SIG-M5 treated with dmso at 0.1 percent for 504 hours (cell line): ENCODE results near the gene FOXK1.

Experiments
- DNase-seq: peaks from one replicate; lab custom pipeline; 2025; ENCODE audit not compliant: unreplicated experiment; lab: John Stamatoyannopoulos, UW

Gene FOXK1

DNA sequence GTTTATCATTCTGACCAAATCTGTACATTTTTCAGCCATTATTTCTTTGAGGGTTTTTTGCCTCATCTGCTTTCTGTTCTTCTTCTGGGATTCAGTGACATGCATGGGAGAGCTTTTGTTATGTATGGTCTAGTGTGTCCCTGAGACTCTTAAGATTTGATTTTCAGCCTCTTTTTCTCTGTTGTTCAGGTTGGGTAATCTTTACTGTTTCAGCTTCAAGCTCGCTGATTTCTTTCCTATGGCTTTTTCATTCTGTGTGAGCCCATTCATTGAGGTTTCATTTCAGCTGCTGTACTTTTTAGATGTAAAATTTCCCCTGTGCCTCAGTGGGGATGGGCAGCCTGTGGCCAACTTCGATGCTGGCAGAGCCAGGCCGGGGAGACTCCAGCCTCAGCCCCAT lies 38.1 kb downstream of the FOXK1 start:
- DNase-seq: no peak

DNA sequence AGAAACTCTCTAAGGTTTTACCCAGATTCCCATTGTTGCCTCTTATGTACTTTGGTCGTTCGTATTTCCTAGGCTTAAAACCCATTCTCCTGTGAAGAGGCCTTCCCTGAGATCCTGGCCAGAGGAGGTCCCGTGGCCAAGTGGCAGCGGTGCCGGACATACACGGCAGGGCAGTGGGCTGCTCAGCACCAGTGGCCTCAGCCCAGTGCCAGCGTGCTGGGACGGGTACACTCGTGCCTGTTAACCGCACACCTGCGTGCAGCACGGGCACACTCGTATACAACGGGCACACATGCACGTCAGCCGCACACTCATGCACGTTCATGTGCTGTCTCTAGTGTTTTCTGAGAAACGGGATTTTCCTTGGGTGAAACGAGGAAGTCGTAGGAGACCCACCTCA lies 40.2 kb downstream of the FOXK1 start:
- DNase-seq: no peak

DNA sequence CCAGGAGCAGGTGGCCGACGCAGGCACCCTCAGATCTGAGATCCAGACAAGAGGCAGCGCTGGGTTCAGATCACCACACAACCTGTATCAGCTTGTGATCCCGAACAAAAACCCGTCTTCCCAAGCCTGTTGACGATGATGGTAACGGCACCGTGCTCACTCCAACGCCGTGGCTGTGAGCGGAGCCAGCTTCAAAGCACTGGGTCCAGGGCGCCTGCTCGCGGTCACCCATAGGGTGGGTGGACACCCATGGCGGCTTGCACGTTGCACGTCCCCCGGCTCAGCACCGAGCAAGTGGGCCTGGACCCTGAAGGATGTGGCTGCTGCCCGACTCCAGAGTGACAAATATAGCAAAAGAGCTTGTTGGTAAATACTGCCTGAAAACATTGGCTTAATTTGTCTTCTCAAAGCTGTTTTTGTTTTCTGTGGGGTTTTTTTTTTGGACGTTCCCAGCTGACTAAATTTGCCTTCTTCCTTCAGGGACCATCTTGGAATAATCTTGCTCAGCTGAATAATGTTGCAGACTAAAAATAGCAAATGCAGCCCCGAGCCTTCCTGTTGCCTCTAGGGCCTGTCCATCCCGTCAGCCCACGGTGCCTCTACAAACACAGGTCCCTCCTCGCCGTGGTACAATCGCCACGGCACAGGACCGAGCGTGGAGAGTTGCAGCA lies 41.0 kb downstream of the FOXK1 start:
- no peak for DNase-seq

DNA sequence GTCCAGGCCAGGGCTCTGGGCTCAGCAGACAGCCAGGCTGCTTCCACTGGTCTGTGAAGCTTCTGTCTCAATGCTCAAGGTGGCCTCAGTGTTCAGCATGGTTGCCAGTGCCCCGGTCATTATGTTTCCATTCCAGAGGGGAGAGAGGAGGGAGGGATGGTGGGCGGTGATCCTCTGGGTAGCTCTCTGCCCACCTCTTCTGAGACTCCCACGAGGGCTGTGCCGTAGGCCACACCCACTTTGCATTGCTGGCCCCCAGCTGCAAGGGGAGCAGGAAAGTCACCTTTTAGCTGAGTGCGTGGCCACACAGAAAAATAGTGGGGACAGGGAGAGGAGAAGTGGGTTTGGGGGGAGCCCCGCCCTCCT lies 42.5 kb downstream of the FOXK1 start:
- no peak for DNase-seq

DNA sequence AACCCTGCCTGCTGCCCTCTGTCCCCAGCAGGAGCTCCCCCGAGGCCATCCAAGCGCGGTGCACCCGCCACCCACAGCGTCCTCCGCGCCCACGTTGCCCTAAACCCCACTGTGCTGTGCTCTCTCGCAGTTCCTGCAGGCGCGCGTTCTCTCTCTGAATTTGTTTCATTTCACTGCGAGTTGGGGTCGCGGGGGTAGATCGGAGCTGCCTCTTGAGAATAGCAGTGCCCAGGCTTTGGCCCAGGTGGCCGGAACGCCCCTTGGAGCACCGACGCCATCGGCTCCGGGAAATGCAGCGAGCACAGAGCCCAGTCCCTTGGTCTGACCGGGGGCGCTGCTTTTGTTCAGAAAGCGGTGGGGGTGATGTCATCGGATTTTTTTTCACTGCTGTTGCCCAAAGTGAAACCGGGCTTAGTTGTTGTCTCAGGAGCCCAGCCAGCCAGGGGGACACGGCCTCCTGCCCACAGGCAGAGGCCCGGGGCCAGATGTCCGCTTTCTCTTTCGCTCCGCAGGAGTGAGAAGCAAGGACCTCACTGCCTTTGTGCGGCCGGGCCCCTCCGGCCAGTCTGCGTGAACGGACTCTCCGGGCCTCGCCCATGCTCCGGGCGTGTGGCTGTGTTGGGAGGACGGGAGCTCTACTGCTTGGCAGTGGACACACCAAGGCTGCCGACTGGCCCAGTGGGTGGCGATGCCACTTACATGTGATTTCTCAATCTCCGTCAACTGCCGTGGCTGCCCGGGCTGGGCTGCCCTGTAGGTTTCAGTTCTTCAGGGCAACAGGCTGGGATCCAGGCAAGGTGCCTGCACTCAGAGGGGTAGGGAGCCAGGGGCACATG lies 43.1 kb downstream of the FOXK1 start:
- no peak for DNase-seq

DNA sequence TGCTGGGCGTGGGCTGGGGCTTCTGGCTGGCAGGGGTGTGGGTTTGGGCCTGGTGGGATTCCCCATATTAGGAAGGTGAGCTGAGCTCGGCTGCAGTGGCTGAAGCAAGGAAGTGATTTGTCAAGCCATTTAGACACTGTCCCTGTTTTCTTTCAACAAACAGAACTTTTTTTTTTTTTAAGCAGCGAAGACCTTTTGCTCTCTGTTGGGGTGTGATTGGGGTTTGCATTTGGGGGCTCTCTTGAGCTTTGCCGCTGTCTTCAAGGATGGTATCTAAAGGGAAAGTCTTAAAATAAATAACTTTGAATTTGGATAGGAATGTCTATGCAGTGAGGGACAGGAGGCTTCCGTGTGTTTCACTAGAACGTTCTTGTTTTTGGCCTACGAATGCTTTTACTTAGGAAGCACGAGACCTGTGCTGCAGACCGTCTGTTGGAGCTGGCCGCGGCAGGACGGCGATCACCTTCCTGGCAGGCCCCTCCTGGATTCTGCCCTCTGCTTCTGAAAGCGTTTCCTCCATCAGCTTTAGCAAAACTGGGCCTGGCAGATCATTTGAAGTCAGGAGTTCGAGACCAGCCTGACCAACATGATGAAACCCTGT lies 43.9 kb downstream of the FOXK1 start:
- no peak for DNase-seq

DNA sequence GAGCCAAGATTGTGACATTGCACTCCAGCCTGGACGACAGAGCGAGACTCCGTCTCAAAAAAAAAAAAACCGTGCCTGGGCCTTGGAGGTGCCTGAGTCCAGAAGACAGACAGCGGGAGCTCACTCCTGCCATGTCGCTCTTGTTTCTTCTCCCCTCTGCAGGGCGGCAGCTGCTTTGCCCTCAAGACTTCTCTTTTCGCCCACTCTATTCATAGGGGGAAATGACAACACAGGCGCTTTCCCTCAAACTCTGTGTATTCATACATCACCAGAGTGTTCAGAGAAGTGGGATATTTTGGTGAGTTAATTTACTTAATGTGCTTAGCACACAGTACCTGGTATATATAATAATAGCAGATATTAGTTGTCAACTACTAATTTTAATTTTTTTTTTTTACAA lies 44.5 kb downstream of the FOXK1 start:
- DNase-seq: no peak

DNA sequence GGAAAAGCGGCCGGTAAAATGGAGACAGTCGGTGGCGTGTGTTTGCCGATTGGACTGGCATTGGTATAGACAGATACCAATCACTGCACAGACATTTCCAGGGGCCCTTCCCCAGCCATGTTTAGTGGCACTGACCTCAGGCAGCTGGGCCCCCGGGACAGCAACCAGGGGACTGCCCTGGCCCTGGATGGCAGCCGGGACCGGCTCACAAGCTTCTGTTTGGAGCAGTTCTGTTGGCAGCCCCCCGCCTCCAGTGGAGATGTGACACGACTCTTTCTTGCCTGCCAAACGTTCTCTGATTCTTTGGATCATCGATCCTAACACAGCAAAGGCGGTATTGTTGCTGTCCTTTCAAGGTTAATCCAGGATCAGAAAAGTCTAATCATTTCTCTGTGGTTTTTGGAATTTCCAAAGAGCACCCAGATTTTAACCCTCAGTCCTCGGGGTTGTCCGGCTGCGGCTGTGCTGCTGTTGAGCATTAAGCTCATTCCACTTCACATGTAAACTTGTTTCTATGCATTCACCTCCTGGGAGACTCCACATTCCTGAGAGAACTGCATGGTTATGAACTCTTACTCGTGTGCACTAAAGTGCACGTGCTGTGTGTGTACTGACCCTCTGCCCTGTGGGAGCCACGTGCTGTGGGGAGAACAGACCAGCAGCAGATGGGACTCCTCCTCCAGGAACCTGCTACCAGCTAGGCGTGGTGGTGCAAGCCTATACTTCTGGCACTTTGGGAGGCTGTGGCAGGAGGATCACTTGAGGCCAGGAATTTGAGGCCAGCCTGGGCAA lies 46.0 kb downstream of the FOXK1 start:
- no peak for DNase-seq

DNA sequence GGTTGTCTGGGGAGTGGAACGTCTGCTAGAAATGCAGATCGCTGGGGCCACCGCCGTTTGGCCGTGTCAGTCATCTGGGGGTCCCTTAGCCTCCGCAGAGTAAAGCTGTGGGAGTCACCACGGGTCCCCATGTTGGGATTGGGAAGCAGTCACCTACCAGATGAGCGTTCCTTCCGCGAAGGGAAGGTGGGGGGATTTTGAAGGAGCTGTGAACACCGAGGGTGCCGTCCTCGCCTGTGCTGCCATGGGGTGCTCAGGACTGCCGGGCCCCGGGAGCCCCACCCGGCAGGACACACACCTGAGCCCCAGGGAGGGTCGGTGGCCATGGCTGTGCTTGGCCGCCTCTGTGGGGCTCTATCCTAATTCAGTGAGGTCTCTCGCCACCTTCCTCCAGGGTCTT lies 47.2 kb downstream of the FOXK1 start:
- no peak for DNase-seq

DNA sequence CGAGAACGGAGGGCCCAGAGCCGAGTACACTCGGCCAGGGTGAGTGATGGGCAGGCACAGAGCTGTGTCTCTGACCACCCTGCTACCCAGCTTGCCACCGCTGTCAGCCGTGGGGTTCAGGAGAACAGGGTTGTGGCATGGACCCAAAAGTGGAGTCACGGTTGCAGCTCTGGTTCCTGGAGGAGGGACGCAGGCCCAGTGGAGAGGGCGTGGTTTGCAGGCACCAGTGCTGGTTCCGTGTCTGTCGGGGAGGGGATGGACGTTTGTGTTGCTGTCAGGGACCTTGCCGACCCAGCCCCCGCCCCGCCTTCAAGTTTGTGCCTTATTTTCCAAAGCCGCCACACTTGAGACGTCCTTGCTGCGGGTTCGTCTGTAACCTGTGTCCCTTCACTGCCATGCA lies 48.2 kb downstream of the FOXK1 start:
- no peak for DNase-seq

DNA sequence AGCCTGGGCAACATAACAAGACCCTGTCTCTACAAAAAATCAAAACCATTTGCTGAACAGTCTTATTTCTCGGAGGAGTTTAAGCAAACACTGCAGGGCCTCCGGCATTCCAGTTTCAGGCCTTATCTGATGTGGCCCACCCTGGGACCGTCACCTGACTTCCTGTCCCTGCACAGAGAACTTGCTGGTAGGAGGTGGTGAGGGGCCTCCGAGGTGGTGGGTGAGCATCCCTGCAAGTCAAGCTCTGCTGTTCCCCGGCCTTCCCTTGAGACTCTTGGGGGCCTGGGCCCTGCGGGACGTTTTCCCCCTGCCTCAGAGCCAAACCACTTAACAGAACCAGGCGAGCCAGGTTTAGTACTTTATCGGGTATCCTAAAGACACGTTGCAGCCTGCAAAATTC lies 48.9 kb downstream of the FOXK1 start:
- no peak for DNase-seq

DNA sequence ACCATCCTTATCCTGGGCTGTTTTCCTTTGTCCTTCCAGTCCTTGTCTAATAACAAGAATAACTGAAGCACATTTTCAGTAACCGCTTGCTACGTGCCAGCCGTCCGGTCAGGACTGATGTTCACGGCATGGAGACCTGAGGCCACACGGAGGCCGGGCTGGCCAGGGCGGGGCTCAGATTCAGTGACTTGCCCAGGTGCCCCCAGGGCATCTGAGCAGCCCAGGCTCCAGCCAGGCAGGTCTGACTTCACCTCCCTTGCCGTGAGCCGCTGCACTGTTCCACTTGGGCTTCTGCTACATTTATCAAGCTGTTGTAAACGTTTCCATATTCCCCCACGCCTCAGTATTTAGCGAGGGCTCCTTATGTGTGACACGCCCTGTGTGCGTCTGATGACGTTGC lies 49.7 kb downstream of the FOXK1 start:
- DNase-seq: no peak

DNA sequence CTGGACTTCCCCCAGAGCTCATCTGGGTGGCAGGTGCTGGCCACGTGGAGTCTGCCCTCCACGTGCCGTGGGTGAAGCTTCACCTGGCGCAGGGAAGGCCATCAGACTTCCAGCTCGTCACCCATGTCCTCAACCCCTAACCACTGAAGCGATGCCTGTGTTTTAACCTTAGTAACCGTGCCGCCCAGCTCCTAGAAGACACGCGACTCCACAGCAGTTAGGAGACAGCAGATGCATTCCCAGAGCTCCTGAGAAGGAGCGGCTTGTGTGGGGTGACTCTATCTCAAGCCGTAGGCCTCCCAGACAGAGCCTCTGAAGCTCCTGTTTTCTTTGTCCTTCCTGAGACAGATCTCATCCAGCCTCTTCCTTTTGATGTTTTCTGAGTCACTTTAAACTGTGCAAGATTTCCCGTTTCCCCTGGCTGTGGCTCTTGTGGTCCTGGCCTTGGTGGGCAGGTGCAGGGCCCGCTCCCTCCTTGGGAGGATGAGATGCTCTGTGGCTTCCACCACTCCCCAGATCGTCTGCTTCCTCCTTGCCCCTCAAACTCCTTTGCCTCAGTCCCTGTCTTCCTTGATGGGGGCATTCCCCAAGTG lies 51.9 kb downstream of the FOXK1 start:
- no peak for DNase-seq

DNA sequence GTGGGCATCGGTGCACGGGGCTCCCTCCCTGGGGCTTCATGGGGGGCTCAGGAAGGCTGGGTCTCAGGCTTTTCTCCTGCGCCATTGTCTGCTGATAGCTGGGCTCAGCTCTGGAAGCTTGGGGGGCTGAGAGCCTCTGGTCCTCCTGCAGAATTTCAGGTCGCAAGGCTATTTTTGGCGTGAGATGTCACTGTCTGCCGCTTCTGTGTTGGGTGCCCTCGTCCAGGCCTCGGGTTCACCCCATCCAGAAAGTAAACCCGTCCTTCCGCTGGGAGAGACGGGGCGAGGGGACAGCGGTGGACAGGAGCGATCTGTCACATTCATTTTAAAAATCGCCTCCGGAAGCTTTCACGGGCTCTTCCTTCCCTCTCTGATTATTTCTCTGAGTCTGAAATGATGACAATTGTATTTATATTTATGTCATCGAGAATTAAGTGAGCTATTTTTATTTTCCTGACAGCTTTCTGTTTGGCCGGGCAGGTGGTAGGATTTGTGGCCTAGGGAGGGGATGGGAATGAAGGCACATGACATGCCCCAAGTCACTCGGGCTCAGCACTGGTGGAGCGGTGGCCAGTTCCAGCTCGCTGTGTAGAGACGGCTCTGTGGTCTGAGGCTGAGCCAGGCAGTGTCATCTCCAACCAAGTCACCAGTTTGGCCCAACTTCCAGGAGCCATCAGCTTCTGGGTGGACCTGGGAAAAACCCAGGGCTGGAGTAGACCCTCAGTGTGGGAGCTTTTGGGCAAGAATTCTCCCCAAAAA lies 52.7 kb downstream of the FOXK1 start:
- no peak for DNase-seq

DNA sequence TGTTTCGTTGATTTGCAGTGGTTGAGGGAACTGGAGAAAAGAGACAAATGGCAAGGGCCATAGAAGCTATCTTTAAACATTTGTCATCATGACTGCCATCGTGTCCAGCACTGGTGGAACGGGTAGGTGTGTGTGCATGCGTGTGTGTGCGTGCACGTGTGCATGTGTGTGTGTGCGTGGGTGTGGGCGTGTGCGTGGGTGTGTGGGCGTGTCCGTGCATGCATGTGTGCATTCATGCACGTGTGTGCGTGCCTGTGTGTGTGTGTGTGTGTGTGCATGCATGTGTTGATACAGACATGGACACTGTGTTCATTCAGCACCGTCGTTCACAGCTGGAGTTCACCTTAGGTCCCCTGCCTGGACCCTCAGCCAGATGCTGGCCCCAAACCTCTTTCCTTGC lies 55.2 kb downstream of the FOXK1 start:
- DNase-seq: no peak

DNA sequence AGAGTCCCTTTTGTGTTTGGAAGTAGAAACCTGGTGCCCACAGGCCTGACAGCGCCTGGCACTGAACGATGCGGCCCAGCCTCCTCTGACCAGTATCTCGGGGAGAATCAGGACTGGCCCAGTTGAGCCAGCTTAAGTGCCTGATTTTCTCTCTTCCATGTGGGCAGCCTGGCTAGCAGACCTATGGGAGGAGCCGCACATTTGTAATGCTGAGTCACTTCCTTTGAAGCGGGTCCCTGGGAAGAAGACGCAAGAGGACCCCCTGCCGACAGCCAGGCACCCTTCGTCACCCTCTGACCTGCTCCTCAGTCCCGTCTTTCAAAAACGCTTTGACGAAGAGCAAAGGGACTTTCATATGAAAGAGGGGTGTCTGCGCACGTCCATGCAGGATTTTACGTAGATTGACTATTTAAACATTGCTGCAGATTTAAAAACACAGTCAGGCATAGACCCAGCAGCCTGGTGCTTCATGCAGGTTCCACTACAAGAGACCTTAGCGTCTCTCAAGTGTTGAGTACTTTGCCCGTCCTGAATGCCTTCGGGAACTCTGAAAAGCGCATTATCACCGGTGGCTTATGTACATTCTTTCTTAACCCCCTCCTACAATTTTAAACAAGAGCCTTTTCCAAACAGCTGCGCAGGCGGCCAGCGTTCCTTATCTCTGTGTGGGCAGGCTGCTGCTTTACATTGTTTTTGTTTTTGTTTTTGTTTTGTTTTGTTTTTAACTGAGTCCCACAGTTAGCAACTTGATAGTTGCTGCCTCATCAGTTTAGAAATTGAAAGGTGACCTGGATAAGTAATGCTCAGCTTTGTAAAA lies 56.8 kb downstream of the FOXK1 start:
- peak; percentile 47 for DNase-seq

DNA sequence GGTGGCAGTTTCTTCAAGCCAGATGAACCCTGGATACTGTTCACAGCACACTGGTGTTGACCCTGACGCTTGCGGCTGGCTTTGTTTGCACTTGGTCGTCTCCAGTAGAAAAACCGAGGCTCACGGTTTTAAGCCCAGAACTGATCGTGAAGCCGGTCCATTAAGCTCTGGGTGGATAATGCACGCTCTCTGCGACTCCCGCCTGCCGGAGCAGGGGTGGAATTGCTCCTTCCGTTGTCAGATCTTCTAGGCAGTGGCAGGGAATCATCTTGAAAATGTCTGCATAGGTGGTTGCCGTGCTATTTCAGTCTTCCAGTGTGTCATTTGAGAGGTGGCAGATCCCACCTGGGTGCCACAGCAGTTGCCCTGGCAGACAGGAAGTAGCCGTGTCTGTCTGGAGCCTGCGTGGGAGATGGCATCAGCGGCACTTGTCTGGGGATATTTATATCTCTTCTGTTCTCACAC lies 57.5 kb downstream of the FOXK1 start:
- no peak for DNase-seq

DNA sequence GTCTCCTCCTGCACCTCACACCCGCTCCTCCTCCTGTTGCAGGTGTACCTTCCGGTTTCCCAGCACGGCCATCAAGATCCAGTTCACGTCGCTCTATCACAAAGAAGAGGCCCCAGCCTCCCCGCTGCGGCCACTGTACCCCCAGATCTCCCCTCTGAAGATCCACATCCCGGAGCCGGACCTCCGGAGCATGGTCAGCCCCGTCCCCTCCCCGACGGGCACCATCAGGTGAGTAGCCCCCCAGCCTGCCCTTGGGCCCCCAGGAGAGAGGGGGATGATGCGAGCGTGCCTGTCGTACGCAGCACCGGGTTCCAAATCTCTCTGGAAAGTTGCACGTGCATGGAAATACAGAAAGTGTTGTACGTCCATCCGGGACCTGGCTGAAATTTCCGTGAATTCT lies 58.7 kb downstream of the FOXK1 start:
- DNase-seq: no peak

DNA sequence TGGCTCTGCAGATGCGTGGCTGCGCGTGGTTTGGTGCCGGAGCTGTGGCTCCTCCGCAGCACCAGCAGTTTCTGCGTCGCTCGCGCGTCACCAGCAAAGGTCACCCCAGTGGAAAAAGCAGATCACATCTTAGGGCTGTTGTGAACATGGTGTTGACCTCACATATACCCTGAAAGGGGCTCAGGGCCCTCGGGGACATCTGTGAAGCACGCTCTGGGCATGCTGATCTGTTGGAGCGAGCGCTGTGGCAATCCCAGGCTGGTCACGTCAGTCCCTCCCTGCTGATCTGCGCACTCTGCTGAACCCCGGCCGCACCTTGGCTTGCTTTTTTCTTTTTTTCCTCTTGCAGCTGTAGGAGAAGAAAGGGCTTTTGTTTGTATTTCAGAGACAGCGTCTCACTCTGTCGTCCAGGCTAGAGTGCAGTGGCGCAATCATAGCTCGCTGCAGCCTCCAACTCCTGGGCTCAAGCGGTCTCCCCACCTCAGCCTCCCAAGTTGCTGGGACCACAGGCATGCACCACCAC lies 60.0 kb downstream of the FOXK1 start:
- DNase-seq: no peak
